Activated T-cell treated with anti-CD3 and anti-CD28 coated beads for 24 hours (primary cell): Measurements from ENCODE around the gene VPS52.
"Not testable (repeated sequence)": the region's sequence is repeated elsewhere in the genome, so short reads cannot be mapped to it uniquely, and the experiment has no call there.

ENCODE experiments used
- DNase-seq: peaks from one replicate; pipeline ENCODE4 v3.0.0-alpha.2; 2020; ENCODE audit warnings: low read depth

VPS52 gene

DNA sequence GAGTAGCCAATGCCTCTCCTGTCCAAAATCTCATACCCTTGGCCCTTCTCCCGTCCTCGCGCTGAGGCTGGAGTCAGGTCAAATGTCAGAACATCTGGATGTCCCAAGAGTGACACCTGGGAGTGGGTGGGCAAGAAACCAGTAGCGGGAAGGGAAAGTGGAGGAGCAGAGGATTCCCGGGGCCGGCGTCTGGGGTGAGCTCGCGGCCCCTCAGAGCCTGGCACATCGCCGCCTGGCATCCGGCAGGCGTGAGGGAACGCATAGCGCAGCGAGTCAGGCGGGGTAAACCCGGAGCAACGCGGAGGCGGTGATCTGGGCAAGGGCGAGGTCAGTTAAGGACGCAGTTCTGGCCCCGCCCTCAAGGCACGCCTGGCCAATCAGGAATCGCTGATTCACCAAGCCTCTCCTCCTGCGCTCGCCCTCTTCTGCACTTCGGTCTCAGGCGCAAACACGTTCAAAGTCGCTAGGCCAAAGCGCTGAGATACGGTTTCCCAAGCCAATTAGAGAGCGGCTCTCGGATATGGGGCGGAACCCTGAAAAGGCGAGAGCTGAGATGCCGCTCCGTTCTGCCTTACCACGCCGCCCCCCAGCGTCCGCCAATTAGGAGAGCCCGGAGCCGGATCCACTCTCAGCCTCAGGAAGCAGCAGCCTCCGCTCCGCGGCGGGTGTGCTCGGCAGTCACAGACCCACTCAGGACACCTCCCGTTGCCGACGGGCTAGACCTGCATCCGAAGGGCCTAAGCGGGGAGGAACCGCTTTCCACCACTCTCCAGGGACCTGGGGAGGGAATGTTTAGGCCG is 22.5 kb downstream of the VPS52 start:
- peak; percentile 94 for DNase-seq

DNA sequence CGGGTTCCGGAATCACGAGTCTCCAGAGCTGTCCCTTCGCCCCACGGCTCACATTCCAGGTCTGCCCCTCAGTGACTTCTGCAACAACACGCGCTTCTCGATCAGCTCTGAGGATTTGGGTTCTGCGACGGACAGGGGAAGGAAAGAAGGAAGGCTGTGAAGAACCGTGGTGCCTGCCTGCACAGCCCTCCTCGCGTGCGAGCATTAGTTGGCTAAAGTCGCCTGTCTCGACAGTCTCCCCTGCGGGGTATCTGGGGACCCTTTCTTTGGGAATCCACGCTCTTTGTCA is 23.1 kb downstream of the VPS52 start:
- no peak for DNase-seq

DNA sequence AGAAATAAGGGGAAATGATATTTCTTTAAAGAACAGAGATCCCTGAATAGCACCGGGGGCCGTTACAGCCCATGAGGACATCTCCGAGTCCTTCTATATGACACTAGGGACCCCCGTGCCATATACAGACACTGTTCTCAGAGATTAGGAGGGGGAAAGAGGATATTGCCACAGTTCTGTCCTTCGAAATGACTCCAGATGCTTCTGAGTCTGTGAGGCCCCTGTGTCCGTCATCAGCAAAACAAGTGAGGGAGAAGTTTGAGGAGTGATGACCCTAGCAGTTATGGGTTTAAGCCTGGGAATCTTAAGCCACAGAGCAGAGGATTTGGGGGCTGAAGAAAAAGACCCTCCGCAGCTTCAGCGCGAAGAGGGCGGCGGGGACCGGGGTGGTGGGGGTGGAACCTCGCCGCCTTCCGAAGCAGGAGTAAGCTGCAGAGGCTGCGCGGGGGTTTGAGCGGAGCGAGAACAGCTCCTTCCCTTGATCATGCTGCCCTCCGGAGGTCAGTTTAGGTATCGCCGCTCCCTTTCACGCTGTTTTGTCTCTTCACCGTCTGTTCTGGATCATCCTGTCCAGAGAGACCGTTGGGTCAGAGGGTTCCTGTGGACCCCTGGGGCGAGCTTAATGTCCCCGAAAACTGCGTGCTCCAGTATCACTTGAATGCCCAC is 23.6 kb downstream of the VPS52 start:
- peak; percentile 90 for DNase-seq

DNA sequence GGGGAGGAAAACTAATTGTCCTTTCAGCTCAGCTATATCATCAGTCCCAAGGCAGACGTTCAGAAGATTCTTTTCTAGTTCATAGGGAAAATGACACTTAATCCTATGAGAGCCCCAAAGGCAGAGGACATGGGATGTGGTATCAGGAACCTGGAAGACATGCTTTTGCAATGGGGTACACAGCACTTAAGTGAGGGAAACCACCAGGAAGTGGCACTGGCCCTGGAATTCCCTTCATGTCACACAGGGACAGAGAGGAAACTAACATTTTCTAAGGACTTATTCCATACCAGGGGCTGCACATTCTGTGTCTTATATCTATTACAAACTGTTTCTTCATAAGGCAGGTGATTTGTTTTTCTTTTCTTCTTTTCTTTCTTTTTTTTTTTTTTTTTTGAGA is 28.2 kb downstream of the VPS52 start:
- no peak for DNase-seq

DNA sequence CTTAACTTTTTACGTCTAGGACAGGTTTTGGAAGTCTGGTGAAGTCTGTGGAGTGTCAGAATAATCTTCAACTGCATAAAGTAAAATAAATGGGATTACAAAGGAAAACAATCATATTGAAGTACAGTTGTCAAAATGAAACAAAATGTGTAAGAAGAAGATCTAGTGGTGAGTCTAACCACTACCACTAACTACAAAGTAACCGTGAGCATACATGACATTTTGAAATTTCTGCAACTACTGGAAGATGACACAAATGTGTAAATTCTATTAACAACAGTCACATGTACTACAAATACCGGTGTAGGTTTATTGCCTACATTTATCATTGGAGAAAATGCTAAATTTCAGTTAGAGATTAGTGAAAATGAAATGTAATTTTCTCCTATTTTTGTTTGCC is 29.7 kb downstream of the VPS52 start:
- no peak for DNase-seq

DNA sequence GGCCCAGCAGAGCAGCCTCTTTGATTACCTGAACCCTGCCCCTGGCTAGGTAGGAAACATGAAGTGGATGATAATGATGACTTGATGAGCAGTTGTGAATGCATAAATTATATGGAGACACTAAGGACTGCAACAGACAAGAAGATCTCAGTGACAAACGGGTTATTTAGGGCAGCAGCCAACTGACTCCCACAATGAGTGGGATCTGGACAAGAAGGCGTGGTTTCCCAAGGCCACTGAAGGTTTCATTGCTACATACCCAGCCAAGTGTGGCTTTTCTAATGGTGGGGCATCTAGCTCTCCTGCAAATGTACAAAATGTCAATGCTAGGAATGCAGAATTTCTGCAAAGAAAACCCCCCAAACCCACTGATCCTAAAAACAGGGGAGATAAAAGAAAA is 33.9 kb downstream of the VPS52 start:
- no peak for DNase-seq

DNA sequence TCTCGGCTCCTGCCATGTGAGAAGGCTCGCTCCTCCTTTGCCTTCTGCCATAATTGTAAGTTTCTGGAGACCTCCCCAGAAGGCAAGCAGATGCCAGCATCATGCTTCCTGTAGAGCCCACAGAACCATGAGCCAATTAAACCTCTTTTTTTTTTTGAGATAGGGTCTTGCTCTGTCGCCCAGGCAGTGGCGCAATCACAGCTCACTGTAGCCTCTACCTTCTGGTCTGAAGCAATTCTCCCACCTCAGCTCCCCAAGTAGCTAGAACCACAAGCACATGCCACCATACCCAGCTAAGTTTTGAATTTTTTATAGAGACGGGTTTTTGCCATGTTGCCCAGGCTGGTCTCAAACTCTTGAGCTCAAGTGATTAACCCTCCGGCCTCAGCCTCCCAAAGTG is 34.8 kb downstream of the VPS52 start:
- no peak for DNase-seq

DNA sequence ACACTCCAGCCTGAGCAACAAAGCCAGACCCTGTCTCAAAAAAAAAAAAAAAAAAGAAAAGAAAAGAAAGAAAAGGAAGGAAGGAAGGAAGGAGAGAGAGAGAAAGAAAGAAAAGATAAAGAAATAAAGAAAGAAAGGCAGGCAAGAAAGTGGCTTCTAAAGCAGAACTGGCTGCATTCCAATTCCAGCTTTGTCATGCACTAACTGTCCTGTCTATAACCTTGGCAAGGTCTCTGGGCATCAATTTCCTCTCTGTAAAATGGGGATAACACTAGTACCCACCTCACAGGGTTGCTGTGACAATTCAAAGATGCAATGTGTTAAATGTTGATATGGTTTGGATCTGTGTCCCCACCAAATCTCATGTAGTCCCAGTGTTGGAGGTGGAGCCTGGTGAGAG is 35.3 kb downstream of the VPS52 start:
- no peak for DNase-seq

DNA sequence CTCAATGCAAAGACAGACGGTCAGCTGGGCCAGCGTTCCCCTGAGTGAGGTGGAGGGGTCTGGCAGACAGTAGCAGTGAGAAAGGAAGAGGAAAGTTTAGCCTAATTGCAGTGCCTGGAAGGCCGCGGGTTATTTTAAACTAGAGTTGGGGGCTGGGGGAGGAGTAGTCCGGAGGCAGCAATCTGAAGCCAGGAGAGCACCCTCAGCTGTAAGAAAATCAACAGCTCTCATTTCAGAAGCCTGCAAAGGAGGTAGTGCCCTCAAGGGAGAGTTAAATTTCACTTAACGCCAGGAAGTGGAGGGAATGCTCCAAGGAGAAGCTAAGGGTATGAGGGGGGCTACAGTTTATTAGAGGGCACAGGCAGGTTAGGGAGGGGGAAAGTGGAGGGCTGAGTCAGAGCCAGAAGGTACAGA is 36.4 kb downstream of the VPS52 start:
- no peak for DNase-seq

DNA sequence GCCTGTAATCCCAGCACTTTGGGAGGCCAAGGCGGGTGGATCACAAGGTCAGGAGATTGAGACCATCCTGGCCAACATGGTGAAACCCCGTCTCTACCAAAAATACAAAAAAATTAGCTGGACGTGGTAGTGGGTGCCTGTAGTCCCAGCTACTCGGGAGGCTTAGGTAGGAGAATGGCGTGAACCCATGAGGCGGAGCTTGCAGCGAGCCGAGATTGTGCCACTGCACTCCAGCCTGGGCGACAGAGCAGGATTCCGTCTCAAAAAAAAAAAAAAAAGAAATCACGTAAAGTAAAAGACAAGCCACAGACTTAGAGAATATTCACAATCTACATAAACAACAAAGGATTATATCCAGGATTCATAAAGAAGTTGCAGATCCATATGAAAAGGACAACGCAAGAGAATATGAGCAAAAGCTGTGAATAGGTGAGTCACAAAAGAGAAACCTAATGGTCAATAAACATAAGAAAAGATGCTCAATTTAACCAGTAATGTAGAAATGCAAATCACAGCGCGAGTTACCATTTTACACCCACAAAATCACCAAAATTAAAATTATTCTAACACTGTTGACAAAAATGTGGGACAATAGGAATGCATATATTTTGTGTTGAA is 45.1 kb downstream of the VPS52 start:
- DNase-seq = not testable (repeated sequence)

DNA sequence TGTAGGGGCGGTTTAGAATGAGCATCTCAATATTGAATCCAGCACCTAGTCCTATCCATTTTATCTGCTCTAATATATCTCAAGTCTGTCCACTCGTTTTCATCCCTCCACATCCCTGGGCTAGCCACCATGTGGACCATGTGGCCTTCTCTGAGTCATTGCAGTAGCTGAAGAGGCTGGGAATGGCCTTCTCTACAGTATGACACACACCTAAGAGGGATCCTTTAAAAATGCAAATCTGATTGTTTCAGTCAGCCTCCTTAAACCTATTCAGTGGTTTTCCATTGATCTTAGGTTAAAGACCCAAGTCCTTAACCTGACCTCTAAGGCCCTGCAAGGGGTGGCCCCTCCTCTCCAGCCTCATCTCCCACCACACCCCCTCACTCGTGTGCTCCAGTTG is 54.0 kb downstream of the VPS52 start:
- DNase-seq = no peak

DNA sequence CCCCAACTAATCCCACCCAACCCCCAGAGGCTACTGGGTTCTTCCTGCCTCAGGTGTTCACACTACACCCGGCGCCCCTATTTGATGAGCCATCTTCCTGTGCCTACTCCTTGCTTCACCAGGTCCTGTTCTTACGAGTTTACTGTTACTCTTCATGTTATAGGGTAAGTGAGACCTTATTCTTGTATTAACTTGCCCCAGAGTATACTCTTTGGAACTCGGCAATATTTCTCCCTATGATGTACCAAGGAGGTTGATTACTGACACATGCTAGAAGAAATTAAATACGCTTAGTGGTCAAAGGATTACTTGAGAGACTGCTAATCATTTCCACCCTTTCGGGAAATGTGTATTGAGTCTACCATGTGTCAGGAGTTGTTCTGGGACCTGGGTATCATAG is 54.4 kb downstream of the VPS52 start:
- no peak for DNase-seq

DNA sequence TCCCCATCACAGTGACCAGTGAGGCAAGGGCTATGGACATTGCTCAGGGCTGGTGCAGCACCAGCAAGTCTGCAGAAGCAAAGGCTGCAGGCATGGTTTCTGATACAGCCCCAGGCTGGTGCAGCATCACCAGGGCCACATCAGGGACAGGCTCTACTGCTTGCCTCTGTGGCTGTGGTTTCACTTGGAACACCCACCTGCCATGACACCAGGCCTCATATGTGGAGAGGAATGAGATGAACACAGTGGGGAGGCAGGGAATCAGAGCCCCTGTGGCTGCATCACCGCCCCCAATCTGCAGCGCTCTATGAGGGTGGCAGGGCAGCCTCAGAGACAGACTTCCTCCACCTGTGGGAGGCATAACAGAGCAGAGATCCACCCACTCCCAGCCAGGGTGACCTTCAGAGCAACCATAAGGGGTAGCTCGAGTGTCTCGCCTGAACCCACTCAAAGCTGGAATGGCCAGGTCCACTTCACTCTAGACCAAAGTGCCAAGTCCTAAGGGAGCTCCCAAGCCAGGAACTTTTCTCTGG is 55.5 kb downstream of the VPS52 start:
- no peak for DNase-seq

DNA sequence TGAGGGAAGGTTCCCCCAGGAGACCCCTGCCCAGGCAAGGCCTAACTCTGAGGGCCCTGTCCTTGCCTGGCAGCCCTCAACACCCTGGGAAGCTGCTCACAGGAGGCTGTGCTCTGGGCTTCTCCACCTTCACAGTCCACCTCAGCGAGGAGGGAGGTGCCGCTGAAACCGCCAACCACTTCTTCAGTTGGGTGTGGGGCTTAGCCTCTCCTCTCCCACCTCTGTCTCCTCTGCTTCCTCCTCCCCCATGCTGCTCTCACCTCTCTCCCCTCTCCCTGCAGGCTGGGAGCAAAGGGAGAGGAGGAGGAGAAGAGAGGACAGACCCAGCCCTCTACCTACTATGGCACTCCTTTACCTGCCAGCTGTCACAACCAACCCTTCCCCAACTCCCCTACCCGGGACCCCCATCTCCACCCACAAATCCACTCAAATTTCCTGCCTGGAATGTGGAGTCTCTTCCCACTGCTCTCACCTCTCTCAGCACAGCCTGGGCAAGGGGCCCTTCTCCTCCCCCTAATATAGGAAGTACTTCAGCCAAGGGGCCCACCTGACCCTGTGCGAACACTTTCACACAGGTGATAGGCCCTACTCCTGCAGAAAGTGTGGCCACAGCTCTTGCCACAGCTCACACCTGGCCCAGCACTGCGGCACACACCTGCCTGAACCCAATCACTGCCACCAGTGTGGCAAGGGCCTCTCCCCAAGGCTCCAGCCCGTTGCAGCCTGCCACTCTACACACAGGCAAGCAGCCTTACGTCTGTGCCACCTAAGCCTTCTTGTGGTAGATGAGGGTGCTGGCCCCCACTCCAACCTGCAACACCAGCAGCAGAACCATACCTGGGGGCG is 56.2 kb downstream of the VPS52 start:
- DNase-seq = no peak

DNA sequence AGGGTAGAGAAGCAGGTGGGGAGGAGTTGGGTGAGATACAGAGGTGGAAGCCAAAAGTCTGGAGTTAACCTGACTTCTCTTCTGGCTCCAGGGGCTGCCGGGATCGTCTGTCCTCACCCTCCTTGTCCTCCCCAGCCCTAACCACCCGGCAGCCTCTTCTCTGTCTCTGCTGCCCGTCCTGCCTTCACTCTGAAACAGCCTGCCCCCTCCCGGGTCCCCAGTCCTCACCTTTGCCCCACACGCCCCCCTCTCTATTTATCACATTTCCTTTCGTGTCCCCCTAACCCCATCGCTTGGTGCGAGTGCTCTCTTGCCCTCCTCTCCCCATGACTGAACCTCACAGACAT is 57.7 kb downstream of the VPS52 start:
- DNase-seq = no peak

DNA sequence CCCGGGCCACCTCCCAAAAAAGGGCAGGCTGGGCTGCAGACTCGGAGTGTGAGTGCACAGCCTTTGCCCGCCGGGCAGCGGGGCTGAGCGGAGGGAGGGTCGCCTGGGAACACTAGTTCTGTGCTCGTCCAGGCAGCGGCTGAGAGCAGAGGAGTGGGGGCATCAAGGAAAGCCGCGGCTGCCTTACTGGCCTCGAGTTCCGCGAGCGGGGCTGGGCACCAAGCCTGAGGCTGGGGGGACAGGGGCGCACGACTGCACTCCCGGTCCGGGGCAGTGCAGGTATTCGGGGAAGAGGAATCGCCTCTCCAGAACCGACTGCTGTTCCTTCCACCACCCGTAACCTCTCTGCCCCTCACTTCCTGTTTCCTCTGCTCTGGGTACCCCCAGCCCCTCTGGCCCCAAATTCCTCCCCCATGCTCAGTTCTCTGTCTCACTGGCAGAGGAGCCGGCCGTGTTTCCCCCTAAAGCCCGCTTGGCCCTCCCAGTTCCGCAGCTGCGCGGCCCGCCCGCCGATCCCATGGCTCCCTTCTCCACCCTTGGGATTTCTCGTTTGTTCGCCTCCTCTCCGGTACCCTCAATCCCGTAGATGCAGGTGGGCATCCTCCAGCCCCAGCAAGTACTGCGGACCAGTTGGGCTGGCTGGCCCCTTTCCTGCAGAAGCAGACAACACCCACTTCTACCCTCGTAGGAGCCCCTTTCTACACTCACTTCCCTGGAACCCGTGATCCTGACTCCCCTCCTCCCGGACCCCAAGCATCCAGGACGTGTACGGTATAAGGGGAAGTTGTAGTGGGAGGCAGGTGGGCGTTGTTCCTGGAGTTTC is 58.3 kb downstream of the VPS52 start:
- no peak for DNase-seq

DNA sequence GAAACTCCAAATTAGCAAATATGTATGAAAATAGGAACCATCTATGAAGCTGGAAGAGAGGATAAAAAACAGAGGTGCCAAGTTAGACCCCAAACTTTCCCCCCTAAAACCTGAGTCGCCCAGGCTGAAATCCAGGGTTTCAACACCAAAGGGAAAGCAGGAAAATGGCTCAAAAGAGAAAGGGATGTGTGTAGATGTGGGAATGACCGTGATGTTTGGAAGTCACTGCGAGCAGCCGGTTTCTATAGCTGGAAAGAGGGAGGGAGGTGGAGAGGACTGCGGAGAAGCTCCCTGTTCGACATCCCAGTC is 58.9 kb downstream of the VPS52 start:
- DNase-seq = no peak

DNA sequence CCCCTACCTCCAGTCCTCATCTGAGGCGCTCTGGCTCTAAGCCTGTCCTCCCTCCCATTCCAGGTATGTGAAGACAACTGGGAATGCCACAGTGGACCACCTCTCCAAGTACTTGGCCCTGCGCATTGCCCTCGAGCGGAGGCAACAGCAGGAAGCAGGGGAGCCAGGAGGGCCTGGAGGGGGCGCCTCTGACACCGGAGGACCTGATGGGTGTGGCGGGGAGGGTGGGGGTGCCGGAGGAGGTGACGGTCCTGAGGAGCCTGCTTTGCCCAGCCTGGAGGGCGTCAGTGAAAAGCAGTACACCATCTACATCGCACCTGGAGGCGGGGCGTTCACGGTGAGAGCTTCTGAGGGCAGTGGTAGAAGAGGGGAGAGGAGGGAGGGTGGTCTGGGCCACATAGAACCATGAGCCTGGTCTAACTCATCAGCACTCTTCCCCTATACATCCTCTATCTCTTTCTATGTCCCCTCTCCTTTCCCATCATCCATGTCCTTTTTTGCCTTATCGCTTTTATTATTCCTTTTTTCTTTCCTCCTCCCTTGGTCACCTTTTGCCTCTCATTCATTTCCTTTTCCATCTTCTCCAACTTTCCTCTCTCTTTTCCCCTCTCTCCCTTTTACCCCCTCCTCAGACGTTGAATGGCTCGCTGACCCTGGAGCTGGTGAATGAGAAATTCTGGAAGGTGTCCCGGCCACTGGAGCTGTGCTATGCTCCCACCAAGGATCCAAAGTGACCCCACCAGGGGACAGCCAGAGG is 59.8 kb downstream of the VPS52 start:
- no peak for DNase-seq

DNA sequence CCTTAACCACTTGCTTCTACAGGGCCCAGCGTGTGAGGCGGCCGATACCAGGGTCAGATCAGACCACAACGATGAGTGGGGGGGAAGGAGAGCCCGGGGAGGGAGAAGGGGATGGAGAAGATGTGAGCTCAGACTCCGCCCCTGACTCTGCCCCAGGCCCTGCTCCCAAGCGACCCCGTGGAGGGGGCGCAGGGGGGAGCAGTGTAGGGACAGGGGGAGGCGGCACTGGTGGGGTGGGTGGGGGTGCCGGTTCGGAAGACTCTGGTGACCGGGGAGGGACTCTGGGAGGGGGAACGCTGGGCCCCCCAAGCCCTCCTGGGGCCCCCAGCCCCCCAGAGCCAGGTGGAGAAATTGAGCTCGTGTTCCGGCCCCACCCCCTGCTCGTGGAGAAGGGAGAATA is 60.5 kb downstream of the VPS52 start:
- no peak for DNase-seq

DNA sequence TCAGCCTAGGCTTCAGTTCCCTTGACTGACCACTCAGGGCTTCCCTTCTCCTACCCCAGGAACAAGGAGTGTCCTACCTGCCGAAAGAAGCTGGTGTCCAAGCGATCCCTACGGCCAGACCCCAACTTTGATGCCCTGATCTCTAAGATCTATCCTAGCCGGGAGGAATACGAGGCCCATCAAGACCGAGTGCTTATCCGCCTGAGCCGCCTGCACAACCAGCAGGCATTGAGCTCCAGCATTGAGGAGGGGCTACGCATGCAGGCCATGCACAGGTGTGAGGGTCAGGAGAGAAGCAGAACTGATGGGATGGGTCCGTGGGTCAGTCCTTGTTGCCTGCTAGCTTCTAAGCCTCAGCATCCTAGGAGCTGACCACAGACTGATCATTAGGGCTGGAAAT is 61.8 kb downstream of the VPS52 start:
- DNase-seq = no peak
